ENCODE results near the gene TIPARP. TPM values are rescaled to one million over a fixed set of nuclear protein-coding genes. Genes with fewer than 3 reads are reported as not detected.
A peak's percentile ranks its signal among the peaks of the same experiment; 100 is the strongest.
"Not testable (repeated sequence)": the region's sequence is repeated elsewhere in the genome, so short reads cannot be mapped to it uniquely, and the experiment has no call there.

TIPARP gene
- total RNA-seq, 1 experiment from 2014 or later, result 46.1 TPM

DNA sequence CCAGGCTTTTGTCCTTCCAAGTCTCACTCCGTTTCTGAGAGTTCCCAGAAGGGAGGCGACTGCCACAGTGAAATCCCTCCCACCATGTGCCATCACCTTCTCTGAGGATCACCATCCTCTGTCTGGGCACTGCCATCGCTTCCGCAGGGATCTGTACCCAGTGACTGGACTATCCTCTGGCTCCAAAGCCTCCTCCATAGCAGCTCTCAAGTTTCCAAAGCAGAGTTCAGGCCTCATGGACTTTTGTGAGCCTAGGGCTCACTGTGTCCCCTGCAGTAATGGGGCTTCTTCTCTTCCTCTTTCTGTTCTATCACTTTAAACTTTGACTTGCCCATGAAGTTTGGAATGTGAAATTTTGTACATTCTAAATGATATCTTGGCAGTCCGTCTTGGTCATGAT, 63.9 kb downstream of the TIPARP start:
- Histone ChIP-seq H3K27me3 (no peaks in the 10 kb centered on the region), H3K4me3 (no peak overlapping the region), H3K36me3 (no peaks in the 10 kb centered on the region), H3K9me3 (no peaks in the 10 kb centered on the region)
- no peak for DNase-seq

DNA sequence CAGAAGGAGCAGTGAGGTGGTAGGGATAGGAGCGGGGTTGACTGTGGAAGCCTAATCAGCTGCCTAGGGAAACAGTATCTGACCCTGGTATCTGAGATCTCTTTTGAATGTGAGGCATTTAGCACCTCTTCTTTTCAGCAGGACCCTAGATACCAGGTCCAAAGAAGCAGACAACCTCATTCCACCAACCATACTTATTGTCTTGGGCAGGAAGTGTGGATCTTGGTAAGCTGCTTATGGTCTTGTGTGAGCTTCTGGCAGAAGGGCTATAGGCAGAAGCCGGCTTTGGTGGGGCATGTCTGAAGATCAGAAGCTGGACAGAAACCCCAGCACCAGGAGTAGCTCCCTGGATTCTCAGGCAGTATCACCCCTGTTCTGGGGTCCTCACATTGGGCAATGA, 65.6 kb downstream of the TIPARP start:
- Histone ChIP-seq H3K9me3 (no peaks in the 10 kb centered on the region), H3K36me3 (no peaks in the 10 kb centered on the region), H3K4me3 (no peak overlapping the region), H3K27me3 (no peaks in the 10 kb centered on the region)
- DNase-seq, result no peak

DNA sequence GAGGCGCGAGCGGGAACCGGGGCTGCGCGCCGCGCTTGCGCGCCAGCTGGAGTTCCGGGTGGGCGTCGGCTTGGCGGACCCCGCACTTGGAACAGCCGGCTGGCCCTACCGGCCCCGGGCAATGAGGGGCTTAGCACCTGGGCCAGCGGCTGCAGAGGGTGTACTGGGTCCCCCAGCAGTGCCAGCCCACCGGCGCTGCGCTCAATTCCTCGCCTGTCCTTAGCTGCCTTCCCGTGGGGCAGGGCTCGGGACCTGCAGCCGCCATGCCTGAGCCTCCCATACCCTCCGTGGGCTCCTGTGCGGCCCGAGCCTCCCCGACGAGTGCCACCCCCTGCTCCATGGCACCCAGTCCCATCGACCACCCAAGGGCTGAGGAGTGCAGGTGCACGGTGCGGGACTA, 66.2 kb downstream of the TIPARP start:
- not testable (repeated sequence) for H3K9me3 ChIP-seq, H3K4me3 ChIP-seq, DNase-seq, H3K27me3 ChIP-seq, H3K36me3 ChIP-seq

DNA sequence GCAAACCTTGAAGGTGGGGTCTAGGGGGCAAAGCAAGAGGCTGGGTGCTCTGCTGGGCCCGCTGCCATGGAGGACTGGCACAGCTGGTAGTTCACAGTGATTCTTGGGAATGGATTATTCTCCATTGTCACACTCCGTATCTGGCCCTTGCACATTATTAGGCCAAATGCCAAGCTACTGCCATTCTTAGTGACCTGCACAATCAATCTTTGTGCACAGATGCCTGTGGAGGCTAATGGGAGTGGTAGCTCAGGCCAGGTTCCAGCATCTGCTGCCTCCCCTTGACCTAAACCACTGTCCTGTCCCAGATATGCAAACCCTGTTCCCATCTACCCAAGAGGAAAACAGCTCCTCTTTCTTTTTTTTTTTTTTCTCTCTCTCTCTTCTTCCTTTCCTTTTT, 67.5 kb downstream of the TIPARP start:
- no peak for DNase-seq
- peaks cover under 1% of the 10 kb centered on the region for H3K9me3 ChIP-seq
- H3K27me3 ChIP-seq, result no peaks in the 10 kb centered on the region
- H3K4me3 ChIP-seq, result no peak overlapping the region
- no peaks in the 10 kb centered on the region for H3K36me3 ChIP-seq

DNA sequence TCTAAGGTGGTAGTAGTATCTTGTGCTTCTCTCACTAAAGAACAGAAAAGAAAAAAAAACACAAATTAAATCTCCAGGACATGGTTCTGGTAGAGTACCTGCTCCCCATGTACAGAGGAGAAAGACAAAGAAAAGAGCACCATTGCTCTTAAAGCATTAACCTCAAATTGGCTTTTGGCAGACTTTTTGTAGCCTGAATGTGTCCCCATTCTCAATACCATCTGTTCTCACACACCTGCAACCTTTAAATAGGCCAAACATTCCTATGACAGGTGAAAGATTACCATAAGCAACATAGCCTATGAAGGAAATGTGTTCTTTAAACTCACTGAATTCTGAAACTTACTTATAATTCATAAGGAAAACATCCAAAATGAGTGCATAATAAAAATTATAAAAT, 68.0 kb downstream of the TIPARP start:
- Histone ChIP-seq H3K27me3 (no peaks in the 10 kb centered on the region), H3K36me3 (0 out of 2 replicates have a peak, but pooled peaks cover 3% of the 10 kb centered on the region), H3K4me3 (no peak overlapping the region), H3K9me3 (peaks cover 5% of the 10 kb centered on the region)
- no peak for DNase-seq

DNA sequence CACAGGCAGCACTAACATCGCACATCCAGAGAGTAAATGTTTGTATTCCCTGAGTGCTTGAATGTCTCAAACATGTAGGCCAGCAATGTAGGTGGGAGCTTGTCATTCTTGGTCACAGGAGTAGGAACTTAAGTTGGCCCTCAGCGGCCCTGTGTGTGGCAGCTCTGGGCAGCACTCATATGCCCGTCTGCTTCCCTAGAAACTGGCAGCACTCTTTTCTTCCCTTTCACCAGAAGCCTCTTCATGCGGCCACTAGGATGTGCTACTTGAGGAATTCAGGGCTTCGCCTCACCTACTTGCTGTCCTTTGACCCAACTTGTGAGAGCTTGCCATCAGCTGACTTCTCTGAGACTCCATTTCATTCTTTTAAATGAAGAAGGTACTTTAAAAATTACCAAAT, 69.5 kb downstream of the TIPARP start:
- DNase-seq, result no peak
- Histone ChIP-seq H3K4me3 (no peak overlapping the region), H3K27me3 (no peaks in the 10 kb centered on the region), H3K9me3 (peaks cover 6% of the 10 kb centered on the region), H3K36me3 (0 out of 2 replicates have a peak, but pooled peaks cover 3% of the 10 kb centered on the region)

DNA sequence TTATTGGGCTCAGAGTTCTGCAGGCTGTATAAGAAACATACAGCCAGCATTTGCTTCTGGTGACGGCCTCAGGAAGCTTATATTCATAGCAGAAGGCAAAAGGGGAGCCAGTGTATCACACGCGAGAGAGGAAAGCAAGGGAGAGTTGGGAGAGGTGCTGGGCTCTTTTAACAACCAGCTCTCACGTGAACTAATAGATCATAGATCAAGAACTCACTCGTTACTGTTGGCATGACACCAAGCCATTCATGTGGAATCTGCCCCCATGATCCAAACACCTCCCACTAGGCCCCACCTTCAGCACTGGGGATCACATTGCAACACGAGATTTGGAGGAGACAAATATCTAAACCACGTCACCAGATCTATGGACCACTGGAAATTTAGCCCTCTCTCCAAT, 70.2 kb downstream of the TIPARP start:
- Histone ChIP-seq H3K4me3 (no peak overlapping the region), H3K27me3 (no peaks in the 10 kb centered on the region), H3K36me3 (0 out of 2 replicates have a peak, but pooled peaks cover 3% of the 10 kb centered on the region), H3K9me3 (peaks cover 6% of the 10 kb centered on the region)
- DNase-seq, result no peak

DNA sequence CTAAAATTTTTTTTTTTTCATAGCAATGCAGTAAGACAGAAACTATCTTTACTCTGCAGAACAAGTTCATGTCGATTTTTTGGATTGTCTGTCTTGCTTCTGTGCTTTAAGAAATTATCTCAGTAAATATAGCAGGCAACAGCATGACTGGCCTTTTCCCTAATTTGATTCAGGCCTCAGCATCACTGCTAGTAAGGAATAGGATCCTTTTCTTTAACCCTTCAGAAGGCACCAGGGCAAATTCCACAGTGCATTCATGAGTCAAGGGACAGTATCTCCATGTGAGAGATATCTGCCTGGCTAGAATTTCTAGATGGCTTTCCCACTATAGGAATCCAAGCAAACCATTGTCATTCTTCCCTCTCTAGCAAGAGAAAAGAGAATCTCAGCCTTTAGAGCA, 71.4 kb downstream of the TIPARP start:
- H3K9me3 ChIP-seq, result peaks cover 6% of the 10 kb centered on the region
- H3K36me3 ChIP-seq, result 0 out of 2 replicates have a peak, but pooled peaks cover 3% of the 10 kb centered on the region
- no peak overlapping the region for H3K4me3 ChIP-seq
- DNase-seq, result no peak
- no peaks in the 10 kb centered on the region for H3K27me3 ChIP-seq

DNA sequence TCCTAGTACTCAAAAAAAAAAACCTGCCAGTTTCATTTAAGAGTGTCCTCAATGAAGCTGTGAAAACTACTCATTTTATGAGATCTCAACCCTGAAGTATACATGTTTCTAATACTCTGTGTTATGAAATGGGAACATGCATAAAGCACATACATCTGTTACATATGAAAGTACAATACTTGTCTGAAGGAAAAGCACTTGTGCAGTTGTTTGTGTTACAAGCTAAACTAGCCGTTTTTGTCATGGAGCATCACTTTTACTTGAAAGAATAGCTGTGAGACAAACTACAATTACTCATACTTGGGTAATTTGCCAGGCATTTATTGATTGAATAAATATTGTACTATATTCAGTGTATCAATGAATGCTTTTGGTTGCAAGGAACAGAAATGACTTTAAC, 72.7 kb downstream of the TIPARP start:
- no peaks in the 10 kb centered on the region for H3K27me3 ChIP-seq
- DNase-seq, result no peak
- peaks cover 6% of the 10 kb centered on the region for H3K9me3 ChIP-seq
- H3K36me3 ChIP-seq, result 0 out of 2 replicates have a peak, but pooled peaks cover 3% of the 10 kb centered on the region
- H3K4me3 ChIP-seq, result no peak overlapping the region

DNA sequence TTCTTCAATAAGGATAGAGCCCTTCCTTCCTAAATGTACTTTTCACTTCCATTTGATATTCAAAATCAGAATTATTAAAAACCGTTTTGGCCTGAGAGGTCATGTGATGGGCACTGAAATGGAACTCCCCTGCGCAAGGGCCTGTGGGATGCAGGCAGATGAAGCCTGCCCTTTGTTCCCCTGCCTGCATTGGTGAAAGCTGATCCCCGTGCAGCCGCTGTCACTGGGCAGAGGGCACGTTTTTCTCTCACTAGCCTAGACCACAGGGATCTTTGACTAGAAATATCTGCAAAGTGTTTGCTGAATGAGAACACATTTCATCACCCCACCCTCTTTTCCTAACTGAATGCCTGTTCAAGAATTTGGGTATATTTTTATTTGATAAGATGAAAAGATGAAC, 74.9 kb downstream of the TIPARP start:
- no peak for DNase-seq
- Histone ChIP-seq H3K9me3 (peaks cover 6% of the 10 kb centered on the region), H3K36me3 (0 out of 2 replicates have a peak, but pooled peaks cover 3% of the 10 kb centered on the region), H3K4me3 (no peak overlapping the region), H3K27me3 (no peaks in the 10 kb centered on the region)

DNA sequence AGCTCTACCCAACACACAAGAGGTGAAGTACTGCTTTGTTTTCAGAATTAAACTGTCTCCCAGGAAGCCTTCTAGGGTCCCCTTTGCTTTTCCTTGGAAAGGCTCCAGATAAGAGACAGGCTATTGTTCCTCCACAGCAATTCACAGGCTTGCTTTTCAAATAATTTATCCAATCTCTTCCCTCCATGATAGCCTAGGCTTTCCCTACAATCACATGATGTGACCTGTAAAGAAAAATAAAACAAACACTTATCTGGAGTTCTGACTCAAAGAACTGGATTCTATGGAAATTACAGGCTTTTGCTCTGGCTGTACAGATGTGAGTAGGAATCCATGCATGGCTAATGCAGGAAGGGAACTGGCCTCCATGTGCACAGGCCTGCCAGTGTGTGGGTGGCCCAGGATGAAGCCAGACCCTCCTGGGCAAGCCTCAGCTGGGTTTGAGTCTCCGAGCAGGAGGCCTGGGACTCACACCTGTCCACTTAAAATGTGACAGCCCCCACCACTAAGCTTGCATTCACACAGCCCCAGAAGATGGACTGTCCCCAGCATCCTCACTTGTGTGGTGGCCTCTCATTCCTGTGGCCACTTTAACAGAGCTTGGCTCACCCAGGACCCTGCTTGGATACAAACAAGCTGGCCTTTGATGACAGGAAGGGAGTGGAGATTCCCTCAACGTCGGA, 75.9 kb downstream of the TIPARP start:
- peak; percentile 77 for DNase-seq
- Histone ChIP-seq H3K9me3 (peaks cover 6% of the 10 kb centered on the region), H3K4me3 (peak overlapping the region; percentile 15), H3K27me3 (no peaks in the 10 kb centered on the region), H3K36me3 (0 out of 2 replicates have a peak, but pooled peaks cover 3% of the 10 kb centered on the region)

DNA sequence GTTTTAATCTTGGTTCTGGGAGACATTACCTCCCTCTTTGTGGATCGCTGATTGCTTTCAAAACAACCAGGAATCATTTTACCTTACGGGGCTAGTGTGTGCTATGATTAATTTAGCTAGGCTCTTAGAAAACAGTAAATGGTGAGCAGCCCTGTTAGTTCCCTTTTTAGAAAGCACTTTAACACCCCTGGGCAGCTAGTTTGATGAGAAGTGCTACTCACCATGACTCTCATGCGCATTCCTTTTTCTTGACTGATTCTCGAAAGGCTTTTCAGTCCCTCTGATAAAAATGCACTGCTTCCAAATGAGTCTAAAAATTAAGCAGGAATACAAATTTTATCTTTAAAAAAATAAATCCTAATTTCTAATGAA, 76.5 kb downstream of the TIPARP start:
- Histone ChIP-seq H3K27me3 (no peaks in the 10 kb centered on the region), H3K36me3 (0 out of 2 replicates have a peak, but pooled peaks cover 3% of the 10 kb centered on the region), H3K4me3 (peak overlapping the region; percentile 15), H3K9me3 (peaks cover 6% of the 10 kb centered on the region)
- DNase-seq, result peak; percentile 17

DNA sequence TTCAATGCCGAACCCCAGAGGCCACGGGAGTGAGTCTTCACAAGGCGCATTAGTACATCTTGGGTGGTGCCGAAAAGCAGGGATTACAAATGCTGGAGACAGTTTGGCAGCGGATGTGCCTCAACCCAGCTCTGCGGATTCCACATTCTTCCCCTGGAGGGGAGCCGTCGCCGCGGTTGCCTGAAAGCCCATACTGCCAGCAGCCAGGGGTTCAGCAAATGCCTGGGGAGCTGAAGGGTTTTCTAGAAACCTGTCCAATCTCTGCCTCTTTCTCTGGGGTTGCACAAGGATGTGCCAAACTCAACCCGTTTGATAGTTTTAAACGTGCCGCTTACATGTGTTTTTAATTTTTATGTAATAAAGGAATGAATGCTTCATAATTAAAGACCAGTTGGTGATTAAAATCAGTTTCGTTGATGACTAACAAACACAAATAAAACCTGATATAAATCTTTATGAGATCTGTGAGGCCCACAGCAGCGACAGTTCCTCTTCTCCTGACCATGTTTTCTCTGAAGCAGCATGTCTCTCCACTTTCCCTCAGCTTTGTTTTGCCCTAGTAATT, 77.2 kb downstream of the TIPARP start:
- H3K27me3 ChIP-seq, result no peaks in the 10 kb centered on the region
- 0 out of 2 replicates have a peak, but pooled peaks cover 3% of the 10 kb centered on the region for H3K36me3 ChIP-seq
- peaks cover 6% of the 10 kb centered on the region for H3K9me3 ChIP-seq
- H3K4me3 ChIP-seq, result peak overlapping the region; percentile 15
- peak; percentile 97 for DNase-seq

Other genes starting within 250 kb of the TIPARP start
- 191 and 261 TPM in 2 replicates for gene SSR3, start 119.5 kb upstream of the TIPARP start, total RNA-seq (2014; rRNA removed; shearing (Covaris generic); ENCODE audit: low replicate concordance)
- gene LEKR1, start 151.8 kb downstream of the TIPARP start, total RNA-seq (2014; rRNA removed; shearing (Covaris generic); ENCODE audit: low replicate concordance), result 1.6 TPM in 1 of 2 replicates, not detected in the other

Data from MG63 (cell line).